HepG2 (cell line): ENCODE measurements around the gene APC2. TPM values are rescaled to one million over a fixed set of nuclear protein-coding genes. Genes with fewer than 3 reads are reported as not detected.
A peak's percentile ranks its signal among the peaks of the same experiment; 100 is the strongest.

ENCODE experiments used
- ARNT2 ChIP-seq: sonication (generic); formaldehyde crosslinking; IDR thresholded peaks from 2 replicates; pipeline ENCODE4 v1.8.0; 2022; ENCODE audit warnings: mild to moderate bottlenecking, low read depth, missing genetic modification reagents, moderate library complexity
- FOXA1 ChIP-seq, 2 experiments: fragments of 450-650 bp in 1 of 2; sonication (generic) in 1 of 2; formaldehyde crosslinking in 1 of 2; IDR thresholded peaks; 2 replicates each; pipeline versions ENCODE4 v1.4.0 to v1.6.1; 2016 to 2020; ENCODE audit warnings: missing genetic modification reagents in 1 of 2
- FOXJ3 ChIP-seq: sonication (generic); formaldehyde crosslinking; IDR thresholded peaks from 2 replicates; pipeline ENCODE4 v1.4.0; 2020; ENCODE audit warnings: missing genetic modification reagents, mild to moderate bottlenecking, borderline replicate concordance
- HIVEP1 ChIP-seq: sonication (generic); formaldehyde crosslinking; IDR thresholded peaks from 2 replicates; pipeline ENCODE4 v1.4.0; 2020; ENCODE audit warnings: mild to moderate bottlenecking, missing genetic modification reagents
- HMG20A ChIP-seq: IDR thresholded peaks from 2 replicates; pipeline ENCODE4 v1.6.1; 2016; ENCODE audit warnings: borderline replicate concordance
- JUNB ChIP-seq: sonication (generic); formaldehyde crosslinking; IDR thresholded peaks from 2 replicates; pipeline ENCODE4 v1.8.0; 2022; ENCODE audit warnings: missing genetic modification reagents, mild to moderate bottlenecking, borderline replicate concordance
- MAF1 ChIP-seq: sonication (generic); formaldehyde crosslinking; IDR thresholded peaks from 2 replicates; pipeline ENCODE4 v1.5.0; 2020; ENCODE audit warnings: missing genetic modification reagents, borderline replicate concordance
- MEF2D ChIP-seq: sonication (generic); formaldehyde crosslinking; IDR thresholded peaks from 2 replicates; pipeline ENCODE4 v1.5.1; 2020; ENCODE audit warnings: mild to moderate bottlenecking, missing genetic modification reagents
- POGZ ChIP-seq: sonication (generic); formaldehyde crosslinking; IDR thresholded peaks from 2 replicates; pipeline ENCODE4 v1.4.0; 2020; ENCODE audit warnings: mild to moderate bottlenecking, missing genetic modification reagents
- RXRB ChIP-seq: IDR thresholded peaks from 2 replicates; pipeline ENCODE4 v1.6.1; 2016; ENCODE audit warnings: borderline replicate concordance, missing genetic modification reagents, missing compliant biosample characterization
- SAFB2 ChIP-seq: sonication (generic); formaldehyde crosslinking; IDR thresholded peaks from 2 replicates; pipeline ENCODE4 v1.5.1; 2020; ENCODE audit warnings: missing genetic modification reagents, low read depth, mild to moderate bottlenecking, borderline replicate concordance
- SKIL ChIP-seq: sonication (generic); formaldehyde crosslinking; IDR thresholded peaks from 2 replicates; pipeline ENCODE4 v1.8.0; 2022; ENCODE audit warnings: missing genetic modification reagents, mild to moderate bottlenecking, moderate library complexity, borderline replicate concordance
- THAP11 ChIP-seq: IDR thresholded peaks from 2 replicates; pipeline ENCODE4 v1.6.1; 2016; ENCODE audit warnings: missing biosample characterization, missing genetic modification reagents
- WIZ ChIP-seq: sonication (generic); formaldehyde crosslinking; IDR thresholded peaks from 2 replicates; pipeline ENCODE4 v1.5.1; 2020; ENCODE audit warnings: mild to moderate bottlenecking, missing genetic modification reagents
- YEATS2 ChIP-seq: sonication (generic); formaldehyde crosslinking; IDR thresholded peaks from 2 replicates; pipeline ENCODE4 v1.4.0; 2020; ENCODE audit warnings: missing genetic modification reagents, borderline replicate concordance
- ZBTB38 ChIP-seq: sonication (generic); formaldehyde crosslinking; IDR thresholded peaks from 2 replicates; pipeline ENCODE4 v1.5.1; 2020; ENCODE audit warnings: mild to moderate bottlenecking, missing genetic modification reagents
- ZFX ChIP-seq: sonication (generic); formaldehyde crosslinking; IDR thresholded peaks from 2 replicates; pipeline ENCODE4 v1.4.0; 2020; ENCODE audit warnings: mild to moderate bottlenecking, low read depth, missing genetic modification reagents, moderate library complexity
- ZNF230 ChIP-seq: sonication (generic); formaldehyde crosslinking; IDR thresholded peaks from 2 replicates; pipeline ENCODE4 v1.4.0; 2020; ENCODE audit warnings: mild to moderate bottlenecking, missing genetic modification reagents
- ZNF235 ChIP-seq: sonication (generic); formaldehyde crosslinking; IDR thresholded peaks from 2 replicates; pipeline ENCODE4 v1.8.1; 2023; ENCODE audit warnings: mild to moderate bottlenecking, missing genetic modification reagents, borderline replicate concordance
- ZNF331 ChIP-seq: sonication (generic); formaldehyde crosslinking; IDR thresholded peaks from 2 replicates; pipeline ENCODE4 v1.4.0; 2020; ENCODE audit warnings: missing genetic modification reagents
- ZNF335 ChIP-seq: sonication (generic); formaldehyde crosslinking; IDR thresholded peaks from 2 replicates; pipeline ENCODE4 v1.4.0; 2020; ENCODE audit warnings: missing genetic modification reagents
- ZNF569 ChIP-seq: sonication (generic); formaldehyde crosslinking; IDR thresholded peaks from 2 replicates; pipeline ENCODE4 v1.5.0; 2020; ENCODE audit warnings: mild to moderate bottlenecking, missing genetic modification reagents, moderate library complexity, borderline replicate concordance
- ZNF761 ChIP-seq: sonication (generic); formaldehyde crosslinking; conservative IDR thresholded peaks from 2 replicates; pipeline ENCODE4 v1.4.0; 2020; ENCODE audit warnings: mild to moderate bottlenecking, missing genetic modification reagents
- ZNF777 ChIP-seq: sonication (generic); formaldehyde crosslinking; IDR thresholded peaks from 2 replicates; pipeline ENCODE4 v1.4.0; 2020; ENCODE audit warnings: missing genetic modification reagents
- polyA plus RNA-seq, 8 experiments: library from polyadenylated mRNA; depleted of rRNA in 3 of 8; stranded (reverse) in 7 of 8; unstranded in 1 of 8; fragments of >200 nt; fragmentation: Illumina TruSeq in 4 of 8; extraction: Trizol in 4 of 8; gene quantifications; 2 replicates each; pipeline versions ENCODE4 v1.2.1 to v1.2.3, GENCODE V29; 2011 to 2016; ENCODE audit warnings: low read depth in 4 of 8, missing spikeins in 1 of 8, mixed read lengths in 1 of 8; ENCODE audit not compliant: insufficient read depth in 1 of 8
- total RNA-seq, 5 experiments: library from RNA; depleted of rRNA; stranded (reverse); fragments of >200 nt; fragmentation: Illumina TruSeq; extraction: Trizol; gene quantifications; 2 replicates each; pipeline ENCODE4 v1.2.3, GENCODE V29; 2016; ENCODE audit warnings: low read depth in 1 of 5
- TF ChIP-seq, protein P1 (sequence below): sonication (generic); formaldehyde crosslinking; conservative IDR thresholded peaks from 2 replicates; pipeline ENCODE4 v1.4.0; 2020; ENCODE audit warnings: missing genetic modification reagents
- TF ChIP-seq, protein P2 (sequence below): sonication (generic); formaldehyde crosslinking; IDR thresholded peaks from 2 replicates; pipeline ENCODE4 v1.4.0; 2020; ENCODE audit warnings: missing genetic modification reagents

APC2 gene
- total and polyA plus RNA-seq, 2 of the 13 experiments (the other 11 are each of a cell fraction or from before 2014, with no cell fraction given), result 0.08 to 0.22 TPM

DNA sequence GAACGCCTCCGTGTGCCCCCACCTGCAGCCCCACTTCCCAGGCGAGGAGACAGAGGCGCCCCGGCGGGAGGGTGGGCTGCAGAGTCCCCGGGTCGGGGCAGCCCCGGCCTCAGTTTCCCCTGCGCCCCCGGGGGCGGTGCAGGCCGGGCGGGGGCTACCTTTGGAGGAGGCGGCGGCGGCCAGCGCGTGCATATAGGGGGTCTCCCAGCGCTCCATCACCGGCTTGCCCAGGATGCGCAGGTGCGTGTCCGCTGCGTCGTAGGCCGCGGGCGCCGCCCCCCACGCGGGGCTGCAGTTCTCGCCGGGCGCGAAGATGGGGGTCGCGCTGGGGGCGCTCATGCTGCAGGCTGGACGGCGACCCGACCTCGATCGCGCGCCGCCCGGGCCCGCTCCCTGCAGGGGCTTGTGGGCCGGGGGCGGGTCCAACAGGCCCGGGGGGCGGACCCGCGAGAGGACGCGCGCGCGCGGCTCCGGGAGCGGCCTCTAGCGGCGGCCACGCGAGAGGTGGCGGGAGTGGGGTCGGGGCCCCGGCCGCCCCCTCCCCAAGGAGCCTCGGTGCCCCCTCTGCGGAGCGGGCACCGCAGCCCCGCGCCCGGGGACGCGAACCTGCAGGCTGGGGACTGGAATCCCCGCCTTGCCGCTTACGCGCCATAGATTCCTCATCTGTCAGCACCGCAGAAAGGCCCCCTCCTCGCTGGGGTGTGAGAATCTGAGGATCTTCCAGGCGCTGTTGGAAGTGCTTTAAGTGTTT, 48.6 kb upstream of the APC2 start, which contains the start of gene GAMT (continued):
- TF ChIP-seq RXRB (CRISPR knock-in tag), result no peak
- no peak for TF ChIP-seq MEF2D (CRISPR knock-in tag)
- TF ChIP-seq YEATS2 (CRISPR knock-in tag), result no peak
- no peak for TF ChIP-seq JUNB (CRISPR knock-in tag)
- 0 out of 2 replicates have a peak, but pooled peaks have one; percentile 20 for TF ChIP-seq HMG20A (CRISPR knock-in tag)
- no peak for TF ChIP-seq ZNF569 (CRISPR knock-in tag)
- no peak for TF ChIP-seq FOXJ3
- no peak for TF ChIP-seq ZBTB38 (CRISPR knock-in tag)
- no peak for TF ChIP-seq HIVEP1 (CRISPR knock-in tag)
- TF ChIP-seq SKIL (CRISPR knock-in tag), result no peak
- peak; percentile 6; the same call in 1 of the 2 replicates for TF ChIP-seq ARNT2 (CRISPR knock-in tag)
- peak; percentile 73 for TF ChIP-seq ZFX
- TF ChIP-seq POGZ (CRISPR knock-in tag), result no peak
- 0 out of 2 replicates have a peak, but pooled peaks have one; percentile 11 for TF ChIP-seq THAP11 (CRISPR knock-in tag)
- TF ChIP-seq, protein P1, sequence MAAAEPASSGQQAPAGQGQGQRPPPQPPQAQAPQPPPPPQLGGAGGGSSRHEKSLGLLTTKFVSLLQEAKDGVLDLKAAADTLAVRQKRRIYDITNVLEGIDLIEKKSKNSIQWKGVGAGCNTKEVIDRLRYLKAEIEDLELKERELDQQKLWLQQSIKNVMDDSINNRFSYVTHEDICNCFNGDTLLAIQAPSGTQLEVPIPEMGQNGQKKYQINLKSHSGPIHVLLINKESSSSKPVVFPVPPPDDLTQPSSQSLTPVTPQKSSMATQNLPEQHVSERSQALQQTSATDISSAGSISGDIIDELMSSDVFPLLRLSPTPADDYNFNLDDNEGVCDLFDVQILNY (CRISPR knock-in tag), result peak; percentile 31; the same call in 1 of the 2 replicates
- peak; percentile 85; the same call in 1 of the 2 replicates for TF ChIP-seq SAFB2 (CRISPR knock-in tag)
- no peak for TF ChIP-seq MAF1 (CRISPR knock-in tag)
- TF ChIP-seq FOXA1 (IDR thresholded peaks at IDR 0.05), result no peak
- TF ChIP-seq FOXA1 (CRISPR knock-in tag; IDR thresholded peaks at IDR 0.05), result no peak
- TF ChIP-seq, protein P2, sequence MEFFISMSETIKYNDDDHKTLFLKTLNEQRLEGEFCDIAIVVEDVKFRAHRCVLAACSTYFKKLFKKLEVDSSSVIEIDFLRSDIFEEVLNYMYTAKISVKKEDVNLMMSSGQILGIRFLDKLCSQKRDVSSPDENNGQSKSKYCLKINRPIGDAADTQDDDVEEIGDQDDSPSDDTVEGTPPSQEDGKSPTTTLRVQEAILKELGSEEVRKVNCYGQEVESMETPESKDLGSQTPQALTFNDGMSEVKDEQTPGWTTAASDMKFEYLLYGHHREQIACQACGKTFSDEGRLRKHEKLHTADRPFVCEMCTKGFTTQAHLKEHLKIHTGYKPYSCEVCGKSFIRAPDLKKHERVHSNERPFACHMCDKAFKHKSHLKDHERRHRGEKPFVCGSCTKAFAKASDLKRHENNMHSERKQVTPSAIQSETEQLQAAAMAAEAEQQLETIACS (CRISPR knock-in tag), result peak; percentile 40
- no peak for TF ChIP-seq ZNF230 (CRISPR knock-in tag)
- TF ChIP-seq ZNF335 (CRISPR knock-in tag), result no peak
- no peak for TF ChIP-seq ZNF235 (CRISPR knock-in tag)
- no peak for TF ChIP-seq ZNF761
- no peak for TF ChIP-seq ZNF331 (CRISPR knock-in tag)
- peak; percentile 70 for TF ChIP-seq ZNF777 (CRISPR knock-in tag)
- 0 out of 2 replicates have a peak, but pooled peaks have one; percentile 72 for TF ChIP-seq WIZ
